Mammary epithelial cell (primary cell): ENCODE results near the gene ZNF554.
"Not testable (repeated sequence)": the region's sequence is repeated elsewhere in the genome, so short reads cannot be mapped to it uniquely, and the experiment has no call there.

Source experiments
- EZH2 ChIP-seq: IDR thresholded peaks from 2 replicates; pipeline ENCODE4 v1.6.1; 2012; ENCODE audit warnings: low read length, inconsistent platforms, borderline replicate concordance
- TF ChIP-seq, protein P1 (sequence below), 2 donors: IDR thresholded peaks in 1 of 2; conservative IDR thresholded peaks in 1 of 2; 2 replicates each; pipeline ENCODE4 v1.5.1; 2011 to 2012; ENCODE audit warnings: inconsistent platforms in 2 of 2, low read length in 2 of 2, mild to moderate bottlenecking in 2 of 2, control low read depth in 1 of 2, low read depth in 1 of 2; ENCODE audit not compliant: insufficient read depth in 1 of 2; ENCODE audit errors: extremely low read depth in 1 of 2

DNA sequence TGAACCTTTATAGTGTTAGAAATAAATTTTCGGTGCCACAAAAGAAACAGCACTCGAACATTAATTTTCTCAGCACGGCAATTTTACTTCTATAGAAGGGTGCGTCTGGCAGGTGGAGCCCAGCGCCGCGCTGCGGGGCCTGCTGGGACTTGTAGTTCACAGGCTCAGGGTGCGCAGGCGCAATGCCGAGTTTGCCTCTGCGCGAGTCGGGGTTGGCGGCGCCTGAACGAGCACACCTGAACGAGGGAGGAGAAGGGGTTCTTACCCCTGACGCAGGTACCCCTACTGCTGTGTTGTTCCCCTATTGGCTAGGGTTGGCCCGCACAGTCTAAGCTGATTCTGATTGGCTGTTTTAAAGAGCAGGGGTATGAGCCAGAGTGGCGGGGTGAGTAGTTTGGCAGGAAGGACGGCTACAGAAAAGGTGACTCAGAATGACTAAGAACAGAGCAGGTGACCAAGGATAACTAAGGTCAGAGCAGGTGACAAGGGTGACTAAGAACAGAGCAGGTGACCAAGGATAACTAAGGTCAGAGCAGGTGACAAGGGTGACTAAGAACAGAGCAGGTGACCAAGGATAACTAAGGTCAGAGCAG lies 2.3 kb upstream of the ZNF554 start:
- TF ChIP-seq EZH2 = not testable (repeated sequence)
- TF ChIP-seq, protein P1, sequence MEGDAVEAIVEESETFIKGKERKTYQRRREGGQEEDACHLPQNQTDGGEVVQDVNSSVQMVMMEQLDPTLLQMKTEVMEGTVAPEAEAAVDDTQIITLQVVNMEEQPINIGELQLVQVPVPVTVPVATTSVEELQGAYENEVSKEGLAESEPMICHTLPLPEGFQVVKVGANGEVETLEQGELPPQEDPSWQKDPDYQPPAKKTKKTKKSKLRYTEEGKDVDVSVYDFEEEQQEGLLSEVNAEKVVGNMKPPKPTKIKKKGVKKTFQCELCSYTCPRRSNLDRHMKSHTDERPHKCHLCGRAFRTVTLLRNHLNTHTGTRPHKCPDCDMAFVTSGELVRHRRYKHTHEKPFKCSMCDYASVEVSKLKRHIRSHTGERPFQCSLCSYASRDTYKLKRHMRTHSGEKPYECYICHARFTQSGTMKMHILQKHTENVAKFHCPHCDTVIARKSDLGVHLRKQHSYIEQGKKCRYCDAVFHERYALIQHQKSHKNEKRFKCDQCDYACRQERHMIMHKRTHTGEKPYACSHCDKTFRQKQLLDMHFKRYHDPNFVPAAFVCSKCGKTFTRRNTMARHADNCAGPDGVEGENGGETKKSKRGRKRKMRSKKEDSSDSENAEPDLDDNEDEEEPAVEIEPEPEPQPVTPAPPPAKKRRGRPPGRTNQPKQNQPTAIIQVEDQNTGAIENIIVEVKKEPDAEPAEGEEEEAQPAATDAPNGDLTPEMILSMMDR (conservative IDR thresholded peaks at IDR 0.05 in 1 of 2, IDR thresholded peaks at IDR 0.05 in 1 of 2; ENCODE audit: extremely low read depth in 1 of 2, insufficient read depth in 1 of 2, low read depth in 1 of 2, low read length in 2 of 2) = not testable (repeated sequence)
